Chondrocyte (in vitro differentiated cells): ENCODE results near the gene MC1R. TPM values are rescaled to one million over a fixed set of nuclear protein-coding genes. Genes with fewer than 3 reads are reported as not detected.

Experiments
- DNase-seq: peaks from one replicate; pipeline ENCODE4 v3.0.0; 2021; ENCODE audit warnings: mixed read lengths, low spot score
- H3K27ac Mint-ChIP-seq: one replicate; pipeline ENCODE4 v1.8.0; 2021; ENCODE audit warnings: mild to moderate bottlenecking, moderate library complexity, mixed read lengths; ENCODE audit not compliant: unreplicated experiment
- H3K27me3 Mint-ChIP-seq: 2 replicates; pipeline ENCODE4 v1.8.0; 2021; ENCODE audit warnings: low read depth, mixed read lengths
- H3K36me3 Mint-ChIP-seq: 2 replicates; pipeline ENCODE4 v1.8.0; 2021; ENCODE audit warnings: low read depth, mixed read lengths
- H3K4me1 Mint-ChIP-seq: 2 replicates; pipeline ENCODE4 v1.8.0; 2021; ENCODE audit warnings: low read depth, mild to moderate bottlenecking, mixed read lengths
- H3K4me3 Mint-ChIP-seq: one replicate; pipeline ENCODE4 v1.8.0; 2021; ENCODE audit warnings: mild to moderate bottlenecking, moderate library complexity, mixed read lengths; ENCODE audit not compliant: unreplicated experiment
- H3K9me3 Mint-ChIP-seq: 2 replicates; pipeline ENCODE4 v1.8.0; 2021; ENCODE audit warnings: low read depth, mixed read lengths
- CTCF ChIP-seq: fragments of 200-600 bp; sonication (generic); IDR thresholded peaks from 2 replicates; pipeline ENCODE4 v1.5.0; 2021; ENCODE audit warnings: antibody characterized with exemption, mild to moderate bottlenecking, moderate library complexity
- total RNA-seq: library from RNA; stranded (reverse); gene quantifications from 3 replicates; pipeline ENCODE4 v1.2.1, GENCODE V29; 2021

The MC1R gene
- total RNA-seq, 1 donor from 2014 or later: 4.2 TPM

- H3K4me1 Mint-ChIP-seq: peaks cover 14% of the 10 kb centered on the region
- peaks cover under 1% of the 10 kb centered on the region for H3K36me3 Mint-ChIP-seq
- H3K4me3 Mint-ChIP-seq: no peak overlapping the region
- H3K27me3 Mint-ChIP-seq: no peaks in the 10 kb centered on the region
- no peak overlapping the region for H3K27ac Mint-ChIP-seq
- no peak for TF ChIP-seq CTCF
- H3K9me3 Mint-ChIP-seq: no peaks in the 10 kb centered on the region
- DNase-seq: no peak
Measured at GRCh38 chr16:89946515-89946914, 27.9 kb downstream of the MC1R start.

- Mint-ChIP-seq H3K36me3 (no peaks in the 10 kb centered on the region), H3K4me1 (peaks cover 14% of the 10 kb centered on the region), H3K27ac (peak overlapping the region; percentile 59), H3K27me3 (no peaks in the 10 kb centered on the region), H3K4me3 (peak overlapping the region; percentile 75), H3K9me3 (no peaks in the 10 kb centered on the region)
- no peak for DNase-seq
- TF ChIP-seq CTCF: no peak
Measured at GRCh38 chr16:89949121-89949742, 30.6 kb downstream of the MC1R start.

- Mint-ChIP-seq H3K4me3 (peak overlapping the region; percentile 75), H3K9me3 (no peaks in the 10 kb centered on the region), H3K27me3 (no peaks in the 10 kb centered on the region), H3K36me3 (no peaks in the 10 kb centered on the region), H3K4me1 (peaks cover 14% of the 10 kb centered on the region), H3K27ac (peak overlapping the region; percentile 59)
- TF ChIP-seq CTCF: no peak
- DNase-seq: no peak
Measured at GRCh38 chr16:89949756-89950155, 31.1 kb downstream of the MC1R start.

- Mint-ChIP-seq H3K36me3 (peaks cover 2% of the 10 kb centered on the region), H3K4me3 (no peak overlapping the region), H3K4me1 (peaks cover 14% of the 10 kb centered on the region), H3K27me3 (no peaks in the 10 kb centered on the region), H3K27ac (no peak overlapping the region), H3K9me3 (no peaks in the 10 kb centered on the region)
- no peak for DNase-seq
- no peak for TF ChIP-seq CTCF
Measured at GRCh38 chr16:89951509-89951908, 32.8 kb downstream of the MC1R start.

- H3K36me3 Mint-ChIP-seq: peaks cover 4% of the 10 kb centered on the region
- no peak overlapping the region for H3K27ac Mint-ChIP-seq
- no peak for TF ChIP-seq CTCF
- no peaks in the 10 kb centered on the region for H3K9me3 Mint-ChIP-seq
- DNase-seq: no peak
- no peaks in the 10 kb centered on the region for H3K27me3 Mint-ChIP-seq
- H3K4me3 Mint-ChIP-seq: no peak overlapping the region
- peaks cover 14% of the 10 kb centered on the region for H3K4me1 Mint-ChIP-seq
Measured at GRCh38 chr16:89952049-89952448, 33.4 kb downstream of the MC1R start.
